Mucosa of descending colon (tissue), 3 donors: ENCODE results near the gene AP4B1. TPM values are rescaled to one million over a fixed set of nuclear protein-coding genes. Genes with fewer than 3 reads are reported as not detected.

Experiments used
- ATAC-seq: fragments of 200-7000 bp; cut with Tn5 transposase; one replicate; pipeline ENCODE4 v1.9.1; 2020; ENCODE audit warnings: mild to moderate bottlenecking, moderate library complexity
- DNase-seq, 3 donors: peaks; one replicate each; pipeline ENCODE4 v3.0.0-alpha.2; 2020
- H3K36me3 ChIP-seq: fragments of 200-600 bp; one replicate; pipeline ENCODE4 v1.8.0; 2021; ENCODE audit warnings: low read depth, mild to moderate bottlenecking
- H3K4me1 ChIP-seq: fragments of 200-600 bp; one replicate; pipeline ENCODE4 v1.8.0; 2021; ENCODE audit warnings: low read depth, mild to moderate bottlenecking
- H3K4me3 ChIP-seq: fragments of 200-600 bp; one replicate; pipeline ENCODE4 v1.8.0; 2021; ENCODE audit warnings: mild to moderate bottlenecking
- H3K9me3 ChIP-seq: fragments of 200-600 bp; one replicate; pipeline ENCODE4 v1.8.0; 2021; ENCODE audit warnings: mild to moderate bottlenecking
- intact Hi-C, 2 donors: fragments of 100-400 bp; cut with DNase I in 1 of 2; cut with micrococcal nuclease in 1 of 2; formaldehyde crosslinking; loops; one replicate each; pipeline versions ENCODE4 v1.11.0 to v1.11.1; 2022; cut with DNase I, micrococcal nuclease
- total RNA-seq, 3 donors: library from RNA; stranded (reverse); fragmentation: NEBNext Ultra II Directional in 2 of 3; extraction: Animal tissue kit (Norgen Biotek cat#: 25700) in 2 of 3; gene quantifications; one replicate each; pipeline versions ENCODE4 v1.2.1 to v1.2.4, GENCODE V29; 2021 to 2023
- TF ChIP-seq, protein P1 (sequence below): fragments of 200-600 bp; IDR thresholded peaks from one replicate; pipeline ENCODE4 v1.8.0; 2022; ENCODE audit warnings: antibody characterized with exemption, mild to moderate bottlenecking
- donor health status: DM: no; HTN: no; CAD: no; lungs with moderate emphysema.
- donor health status: DM: no; HTN: no; CAD: no.
- donor health status: DM: no; HTN: yes; CAD: no.

AP4B1 gene
- total RNA-seq, 3 donors from 2014 or later, result 26.6 to 40.0 (median 28.7) TPM

DNA sequence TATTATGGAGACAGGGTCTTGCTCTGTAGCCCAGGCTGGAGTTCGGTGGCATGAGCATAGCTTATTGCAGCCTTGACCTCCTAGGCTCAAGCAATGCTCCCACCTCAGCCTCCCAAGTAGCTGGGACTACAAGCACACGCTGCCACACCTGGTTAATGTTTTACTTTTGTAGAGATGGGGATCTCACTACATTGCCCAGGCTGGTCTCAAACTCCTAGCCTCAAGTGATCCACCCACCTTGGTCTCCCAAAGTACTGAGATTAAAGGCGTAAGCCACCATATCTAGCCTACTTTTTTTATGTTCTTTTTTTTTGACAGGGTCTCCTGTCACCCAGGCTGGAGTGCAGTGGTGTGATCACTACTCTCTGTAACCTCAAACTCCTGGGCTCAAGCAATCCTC is 11.3 kb downstream of the AP4B1 start:
- no peaks in the 10 kb centered on the region for H3K36me3 ChIP-seq
- intact Hi-C loops, result loop anchor here in 1 of 2 donors (10.0 kb wide), 1 partner anchor 48 kb away; no protein-coding TSS in a partner anchor
- H3K4me1 ChIP-seq, result peaks cover 11% of the 10 kb centered on the region
- TF ChIP-seq, protein P1, sequence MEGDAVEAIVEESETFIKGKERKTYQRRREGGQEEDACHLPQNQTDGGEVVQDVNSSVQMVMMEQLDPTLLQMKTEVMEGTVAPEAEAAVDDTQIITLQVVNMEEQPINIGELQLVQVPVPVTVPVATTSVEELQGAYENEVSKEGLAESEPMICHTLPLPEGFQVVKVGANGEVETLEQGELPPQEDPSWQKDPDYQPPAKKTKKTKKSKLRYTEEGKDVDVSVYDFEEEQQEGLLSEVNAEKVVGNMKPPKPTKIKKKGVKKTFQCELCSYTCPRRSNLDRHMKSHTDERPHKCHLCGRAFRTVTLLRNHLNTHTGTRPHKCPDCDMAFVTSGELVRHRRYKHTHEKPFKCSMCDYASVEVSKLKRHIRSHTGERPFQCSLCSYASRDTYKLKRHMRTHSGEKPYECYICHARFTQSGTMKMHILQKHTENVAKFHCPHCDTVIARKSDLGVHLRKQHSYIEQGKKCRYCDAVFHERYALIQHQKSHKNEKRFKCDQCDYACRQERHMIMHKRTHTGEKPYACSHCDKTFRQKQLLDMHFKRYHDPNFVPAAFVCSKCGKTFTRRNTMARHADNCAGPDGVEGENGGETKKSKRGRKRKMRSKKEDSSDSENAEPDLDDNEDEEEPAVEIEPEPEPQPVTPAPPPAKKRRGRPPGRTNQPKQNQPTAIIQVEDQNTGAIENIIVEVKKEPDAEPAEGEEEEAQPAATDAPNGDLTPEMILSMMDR, result no peak
- H3K9me3 ChIP-seq, result no peaks in the 10 kb centered on the region
- DNase-seq (no peak), ATAC-seq (no peak)
- no peak overlapping the region for H3K4me3 ChIP-seq

DNA sequence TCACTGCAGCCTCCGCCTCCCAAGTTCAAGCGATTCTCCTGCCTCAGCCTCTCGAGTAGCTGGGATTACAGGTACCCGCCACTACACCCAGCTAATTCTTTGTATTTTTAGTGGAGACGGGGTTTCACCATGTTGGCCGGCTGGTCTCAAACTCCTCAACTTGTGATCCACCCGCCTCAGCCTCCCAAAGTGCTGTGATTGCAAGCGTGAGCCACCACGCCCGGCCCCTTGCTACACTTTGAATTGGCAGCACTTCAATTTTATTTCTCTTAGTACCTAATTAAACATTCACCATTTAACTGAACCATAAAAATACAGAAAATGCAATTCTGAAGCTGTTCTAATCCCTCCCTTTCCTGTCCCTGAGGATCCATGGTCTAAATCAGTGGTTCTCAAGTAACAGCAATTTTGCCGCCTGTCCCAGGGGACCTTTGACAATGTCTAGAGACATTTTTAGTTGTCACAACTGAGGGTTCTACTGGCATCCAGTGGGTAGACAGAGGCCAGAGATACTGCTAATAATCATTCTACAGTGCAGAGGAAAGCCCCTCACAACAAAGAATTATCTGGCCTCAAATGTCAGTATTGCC is 12.9 kb downstream of the AP4B1 start:
- intact Hi-C loops, result loop anchor here in 1 of 2 donors (10.0 kb wide), 1 partner anchor 47 kb away; no protein-coding TSS in a partner anchor
- H3K9me3 ChIP-seq, result no peaks in the 10 kb centered on the region
- peaks cover 5% of the 10 kb centered on the region for H3K36me3 ChIP-seq
- TF ChIP-seq, protein P1, result no peak
- H3K4me1 ChIP-seq, result peaks cover 19% of the 10 kb centered on the region
- no peak overlapping the region for H3K4me3 ChIP-seq
- DNase-seq (peak in 2 of 3 donors; percentile 44 to 59), ATAC-seq (peak; percentile 17)

DNA sequence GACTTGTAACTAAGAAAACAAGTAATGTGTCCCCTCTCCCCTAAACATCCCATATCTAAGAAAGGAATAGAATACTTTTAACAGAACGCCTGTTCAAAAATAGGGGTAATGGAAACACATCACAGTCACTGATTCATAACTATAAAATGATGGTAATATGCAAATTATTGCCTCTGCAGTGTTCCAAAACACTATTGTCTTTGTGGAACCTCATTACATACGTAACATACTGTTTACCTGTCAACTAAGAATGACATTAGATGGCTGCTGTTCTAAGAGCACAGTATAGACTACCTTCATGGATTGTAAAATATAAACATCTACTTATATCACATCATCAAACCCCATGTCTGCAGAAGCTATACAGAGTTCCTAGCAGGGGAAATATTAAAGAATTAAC is 13.8 kb downstream of the AP4B1 start:
- peaks cover 19% of the 10 kb centered on the region for H3K4me1 ChIP-seq
- DNase-seq, result no peak
- ATAC-seq, result no peak
- TF ChIP-seq, protein P1, result no peak
- H3K36me3 ChIP-seq, result peaks cover 5% of the 10 kb centered on the region
- intact Hi-C loops, result loop anchor here in 1 of 2 donors (10.0 kb wide), 1 partner anchor 46 kb away; no protein-coding TSS in a partner anchor
- no peak overlapping the region for H3K4me3 ChIP-seq
- no peaks in the 10 kb centered on the region for H3K9me3 ChIP-seq

DNA sequence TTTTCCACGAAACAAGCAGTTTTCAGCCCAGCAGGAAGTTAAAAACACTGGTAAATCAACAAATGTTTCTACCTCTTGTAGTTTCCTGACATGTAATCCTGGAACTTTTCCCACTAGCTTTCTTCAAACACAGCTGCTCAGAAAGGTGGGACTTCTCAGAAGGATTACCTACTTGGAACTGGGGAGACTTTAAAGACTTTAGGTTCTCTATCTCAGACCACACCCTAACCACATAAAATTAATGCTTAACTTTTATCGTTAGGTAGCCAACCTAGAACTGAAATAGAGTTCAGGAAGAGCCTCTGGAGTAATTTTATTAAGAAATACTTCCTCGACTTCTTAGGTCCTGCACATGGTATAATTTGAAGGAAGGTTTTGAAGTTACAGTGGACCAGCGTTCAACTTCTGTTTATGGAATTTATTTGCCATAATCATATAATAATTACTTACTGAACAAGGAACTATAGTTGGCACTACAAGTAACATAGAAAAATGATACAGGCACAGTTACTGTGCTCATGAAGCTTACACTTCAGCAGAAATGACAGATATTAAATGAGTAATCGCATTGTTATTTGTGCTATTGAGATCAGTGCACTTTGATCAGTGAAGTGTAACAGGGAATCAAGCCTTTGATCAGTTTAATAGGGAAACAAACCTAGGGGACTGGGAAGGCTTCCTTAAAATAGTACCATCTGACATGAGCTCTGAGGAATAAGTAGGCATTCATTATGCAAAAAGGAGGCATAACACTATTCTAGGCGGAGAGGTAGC is 17.0 kb downstream of the AP4B1 start, which contains the start of gene BCL2L15:
Gene BCL2L15, minus strand, starts transcription at position 180 of the 774 bp plus-strand sequence. CDS start 206 bp downstream, outside the sequence.
- H3K4me3 ChIP-seq, result peak within 1 kb of the TSS; percentile 18

More for the DNA sequence above, 17.0 kb downstream of the AP4B1 start, which contains the start of gene BCL2L15:
- H3K9me3 ChIP-seq, result no peaks in the 10 kb centered on the region
- ATAC-seq, result peak; percentile 91
- peaks cover 5% of the 10 kb centered on the region for H3K36me3 ChIP-seq
- peak in 1 of 3 donors; percentile 55 for DNase-seq
- TF ChIP-seq, protein P1, result no peak
- H3K4me1 ChIP-seq, result peaks cover 22% of the 10 kb centered on the region
- intact Hi-C loops, result no loop called here
